Measurements from ENCODE around the gene IPPK.
"Not testable (repeated sequence)": the region's sequence is repeated elsewhere in the genome, so short reads cannot be mapped to it uniquely, and the experiment has no call there.

The IPPK gene

DNA sequence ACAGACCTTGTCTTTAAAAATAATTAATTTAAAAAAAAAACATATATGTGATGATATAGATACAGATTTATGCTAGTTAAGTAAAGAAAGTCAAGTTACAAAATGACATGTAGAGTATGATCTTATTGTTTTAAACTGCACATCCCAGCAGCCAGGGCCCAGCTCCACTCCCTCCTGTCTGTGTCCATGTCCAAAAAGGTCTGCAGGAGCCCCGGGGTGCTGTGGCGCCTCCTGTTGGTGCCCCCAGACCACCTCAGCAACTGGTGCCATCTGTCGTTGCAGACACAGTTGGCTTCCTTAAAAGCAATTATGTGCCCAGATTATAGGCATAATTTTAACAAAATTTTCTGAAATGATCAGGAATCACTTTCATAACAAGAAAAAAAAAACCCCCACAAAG lies 33.3 kb downstream of the IPPK start:
- no peak for DNase-seq

DNA sequence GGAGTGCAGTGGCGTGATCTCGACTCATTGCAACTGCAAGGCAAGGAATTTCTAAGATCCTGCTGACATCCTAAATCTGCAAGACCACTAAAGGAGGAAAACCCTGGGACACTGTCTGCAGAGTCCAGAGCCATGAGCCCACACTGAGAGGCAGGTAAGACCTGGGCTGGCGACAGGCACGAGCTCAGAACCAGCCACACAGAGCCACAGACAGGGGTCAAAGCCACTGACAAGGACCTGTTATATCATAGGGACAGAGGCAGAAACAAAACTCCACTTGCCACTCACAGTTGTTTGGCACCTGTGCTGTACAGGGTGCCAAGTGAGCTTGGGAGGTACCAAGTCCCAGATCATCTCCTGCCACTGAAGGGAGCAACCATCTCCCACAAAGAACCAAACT lies 34.2 kb downstream of the IPPK start:
- no peak for DNase-seq

DNA sequence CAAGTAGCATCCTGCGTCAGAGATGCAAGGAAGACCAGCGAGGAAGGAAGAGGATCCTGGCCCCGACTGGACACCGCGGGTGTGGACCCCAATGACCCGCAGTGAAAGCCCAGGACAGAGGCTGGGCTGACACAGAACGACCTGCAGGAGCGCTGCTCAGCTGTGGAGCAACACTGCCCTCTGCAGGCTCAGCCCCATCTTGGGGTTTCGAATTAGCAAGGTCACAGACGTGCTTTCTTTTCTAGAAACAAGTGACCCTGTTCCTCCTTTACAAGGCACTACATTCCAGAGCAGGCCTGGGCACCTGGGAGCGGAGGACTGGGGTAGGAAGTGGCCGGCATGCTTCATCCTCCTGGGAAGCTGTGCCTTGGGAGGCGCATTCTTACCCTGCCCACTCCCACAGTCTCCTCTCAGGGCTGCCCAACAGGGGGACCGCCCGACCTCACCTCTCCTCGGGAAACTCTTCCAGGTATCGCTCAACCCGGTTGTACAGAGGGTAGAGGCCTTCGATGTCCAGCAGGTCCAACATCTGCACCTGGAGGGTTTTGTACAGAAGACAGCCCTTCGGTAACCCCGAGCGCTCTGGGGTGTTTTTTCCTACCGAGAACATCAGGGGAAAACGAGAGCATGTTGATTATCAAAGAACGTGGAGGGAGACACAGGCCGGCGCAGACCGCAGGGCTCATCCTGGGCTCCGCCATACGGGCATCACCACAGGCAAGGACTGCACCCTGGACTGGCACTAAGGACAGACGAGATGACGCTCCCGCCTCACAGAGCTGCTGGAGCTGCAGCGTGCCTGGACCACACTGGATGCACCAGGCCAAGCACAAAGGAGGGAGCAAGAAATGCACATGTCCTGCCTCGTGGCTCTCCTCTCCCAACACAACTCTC lies 35.0 kb downstream of the IPPK start:
- peak; percentile 11 for DNase-seq

DNA sequence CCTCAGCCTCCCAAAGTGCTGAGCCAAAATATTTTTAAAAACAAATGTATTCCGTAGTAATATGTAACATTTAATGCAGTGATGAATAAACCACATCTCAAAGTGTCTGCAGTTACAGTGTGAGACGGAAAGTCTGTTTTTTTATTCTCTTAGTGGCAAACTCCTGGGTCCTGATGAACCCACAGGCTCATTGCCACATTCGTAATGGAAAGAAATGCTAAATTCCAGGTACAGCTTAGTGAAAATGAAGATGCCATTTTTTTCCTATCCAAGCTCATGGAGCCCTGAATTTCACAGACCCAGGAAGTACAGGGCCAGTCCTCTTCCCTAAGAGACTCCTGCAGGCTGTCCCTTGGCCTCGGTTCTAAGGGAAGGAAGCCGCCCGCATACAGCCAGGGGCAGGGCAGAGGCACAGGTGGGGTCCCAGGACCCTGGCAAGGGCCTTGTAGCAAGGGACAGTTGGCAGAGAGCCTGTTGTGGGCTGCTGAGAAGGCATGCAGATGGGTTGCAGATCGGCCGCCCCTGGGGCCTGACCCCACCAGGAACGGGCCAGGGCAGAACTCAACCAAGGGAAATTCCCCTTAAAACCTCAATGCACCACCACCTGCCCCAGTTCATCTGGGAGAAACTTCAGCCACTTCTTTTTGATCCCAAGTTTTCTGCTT lies 36.2 kb downstream of the IPPK start:
- no peak for DNase-seq

DNA sequence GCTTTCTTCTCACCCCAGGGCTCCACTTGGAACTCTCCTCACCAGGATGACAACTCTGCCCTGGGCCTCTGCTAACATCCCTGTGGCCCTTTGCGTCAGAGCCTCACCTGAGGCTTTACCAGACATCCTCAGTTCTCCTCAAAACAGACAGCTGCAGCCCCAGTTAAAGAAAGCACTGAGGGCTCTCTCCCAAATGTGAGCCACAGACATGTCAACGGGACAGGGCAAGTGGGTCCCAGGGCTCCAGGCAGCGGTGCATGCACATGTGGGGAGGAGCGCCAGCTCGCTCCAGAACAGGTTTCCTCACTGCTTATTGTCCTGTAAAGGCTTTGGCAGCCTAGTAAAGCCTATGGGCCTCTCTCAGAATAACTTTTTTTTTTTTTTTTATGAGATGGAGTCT lies 37.3 kb downstream of the IPPK start:
- no peak for DNase-seq

DNA sequence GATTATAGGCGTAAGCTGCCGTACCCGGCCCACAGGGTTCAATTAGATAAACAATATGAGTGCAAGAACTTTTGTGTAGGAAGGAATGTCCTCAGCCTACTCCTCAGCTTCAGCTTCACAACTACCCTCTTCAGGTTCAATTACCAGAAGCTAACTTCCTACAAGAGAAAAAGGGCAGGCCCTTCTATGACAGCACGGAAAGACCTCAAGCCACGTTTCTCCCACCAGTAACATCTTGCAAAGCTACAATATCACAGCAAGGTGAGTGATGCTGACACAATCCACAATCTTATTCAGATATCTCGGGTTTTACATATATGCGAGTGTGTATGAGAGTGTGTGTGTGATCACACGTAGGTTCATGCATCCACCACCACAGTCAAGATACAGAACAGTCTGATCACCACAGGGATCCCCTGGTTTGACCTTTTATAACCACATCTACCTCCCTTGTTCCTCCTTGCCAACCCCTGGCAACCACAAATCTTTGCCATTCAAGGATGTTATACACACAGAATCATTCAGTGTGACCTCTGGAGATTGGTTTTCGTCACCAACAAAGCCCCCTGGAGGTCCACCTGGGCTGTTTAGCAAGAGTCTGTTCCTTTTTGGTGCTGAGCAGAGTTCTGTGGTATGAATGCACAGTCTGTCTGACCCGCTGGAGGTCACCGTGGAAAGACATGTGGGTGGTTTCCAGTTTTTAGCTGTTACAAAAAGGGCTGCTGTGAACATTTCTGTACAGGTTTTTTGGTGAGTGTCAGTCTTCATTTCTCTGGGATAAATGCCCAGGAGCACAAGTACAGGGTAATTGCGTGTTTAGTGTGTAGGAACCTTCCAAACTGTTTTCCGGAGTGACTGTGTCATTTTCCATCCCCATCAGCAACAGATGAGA lies 38.2 kb downstream of the IPPK start:
- no peak for DNase-seq

DNA sequence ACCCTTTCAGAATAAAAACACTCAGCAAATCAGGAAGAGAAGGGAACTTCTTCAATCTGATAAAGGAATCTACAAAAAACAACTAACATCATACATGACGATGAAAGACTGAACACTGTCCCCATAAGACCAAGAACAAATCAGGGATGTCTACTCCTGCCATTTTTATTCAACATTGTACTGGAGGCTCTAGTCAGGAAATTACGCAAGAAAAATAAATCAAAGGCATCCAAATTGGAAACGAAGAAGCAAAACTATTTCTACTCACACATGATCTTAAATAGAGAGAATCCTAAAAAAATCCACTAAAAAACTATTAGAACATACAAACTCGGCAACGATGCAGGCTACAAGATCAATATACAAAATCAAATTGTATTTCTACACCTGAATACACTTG lies 42.3 kb downstream of the IPPK start:
- DNase-seq = no peak

DNA sequence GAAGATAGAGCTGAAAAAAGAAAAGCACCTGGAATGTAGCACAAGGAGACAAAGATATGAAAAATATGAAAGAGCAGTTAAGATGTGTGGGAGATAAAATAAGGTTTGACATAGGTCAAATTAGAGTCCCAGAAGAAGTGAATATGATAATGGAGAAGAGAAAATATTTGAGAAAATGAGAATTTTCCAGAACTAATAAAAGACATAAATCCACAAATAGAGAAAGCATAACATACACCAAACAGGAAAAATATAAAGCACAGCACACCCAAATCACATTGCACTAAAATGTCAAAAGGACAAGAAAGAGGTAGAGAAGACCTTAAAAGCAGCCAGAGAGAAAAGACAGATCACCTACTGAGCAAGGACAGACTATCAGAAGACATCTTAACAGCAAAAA lies 43.4 kb downstream of the IPPK start:
- DNase-seq = no peak

DNA sequence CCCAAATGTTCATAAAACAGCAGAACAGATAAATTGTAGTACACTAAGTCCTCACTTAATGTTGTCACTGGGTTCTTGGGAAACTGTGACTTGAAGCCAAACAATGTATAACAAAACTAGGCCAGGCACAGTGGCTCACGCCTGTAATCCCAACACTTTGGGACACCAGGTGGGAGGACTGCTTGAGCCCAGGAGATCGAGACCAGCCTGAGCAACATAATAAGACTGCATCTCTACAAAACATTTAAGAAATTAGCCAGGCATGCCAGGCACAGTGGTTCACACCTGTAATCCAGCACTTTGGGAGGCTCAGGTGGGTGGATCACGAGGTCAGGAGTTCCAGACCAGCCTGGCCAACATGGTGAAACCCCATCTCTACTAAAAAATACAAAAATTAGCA lies 46.0 kb downstream of the IPPK start:
- DNase-seq = not testable (repeated sequence)

DNA sequence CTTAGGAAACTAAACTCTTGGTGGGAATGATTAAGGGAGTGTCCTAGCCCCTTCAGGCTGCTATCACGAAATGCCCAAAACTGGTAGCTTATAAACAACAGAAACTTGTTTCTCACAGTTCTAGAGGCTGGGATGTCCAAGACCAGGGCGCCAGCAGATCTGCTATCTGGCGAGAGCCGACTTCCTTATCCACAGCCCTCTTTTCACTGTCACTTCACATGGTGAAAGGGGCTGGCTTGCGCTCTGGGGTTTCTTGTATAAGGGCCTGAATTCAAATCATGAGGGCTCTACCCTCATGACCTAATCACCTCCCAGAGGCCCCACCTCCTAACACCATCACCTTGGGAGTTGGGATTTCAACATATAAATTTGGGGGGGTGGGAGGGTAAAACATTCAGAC lies 49.1 kb downstream of the IPPK start:
- no peak for DNase-seq

DNA sequence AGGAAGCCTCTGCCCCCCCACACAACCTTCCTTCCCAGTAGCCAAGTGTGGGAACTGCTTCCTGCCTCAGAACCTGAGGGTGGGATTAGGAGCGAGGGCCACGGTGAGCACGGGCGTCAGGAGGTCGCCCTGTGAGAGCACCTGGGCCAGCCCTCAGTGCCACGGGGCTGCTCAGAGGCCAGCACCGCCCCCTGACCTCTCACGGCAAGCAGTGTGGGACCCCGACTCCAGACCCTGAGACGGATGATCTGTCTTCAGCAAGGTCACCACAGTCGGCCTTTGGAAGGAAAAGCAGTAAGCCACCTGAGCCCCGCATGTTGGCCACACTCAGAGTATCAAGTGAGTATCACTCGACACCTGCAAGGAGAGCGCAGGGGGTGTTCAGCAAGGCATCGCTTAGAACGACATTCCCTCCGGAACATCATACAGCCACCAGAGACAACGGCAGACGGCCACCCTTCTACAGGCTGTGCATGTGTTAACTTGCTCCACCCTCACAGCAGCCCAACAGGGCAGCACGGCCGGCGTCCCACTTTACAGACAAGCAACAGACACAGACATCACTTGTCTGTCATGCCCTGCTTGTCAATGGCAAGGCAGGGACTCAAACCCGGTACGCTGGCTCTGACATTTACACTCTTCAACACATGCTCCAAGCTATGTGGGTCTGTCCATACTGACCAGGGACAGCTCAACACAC lies 50.2 kb downstream of the IPPK start:
- DNase-seq = no peak

DNA sequence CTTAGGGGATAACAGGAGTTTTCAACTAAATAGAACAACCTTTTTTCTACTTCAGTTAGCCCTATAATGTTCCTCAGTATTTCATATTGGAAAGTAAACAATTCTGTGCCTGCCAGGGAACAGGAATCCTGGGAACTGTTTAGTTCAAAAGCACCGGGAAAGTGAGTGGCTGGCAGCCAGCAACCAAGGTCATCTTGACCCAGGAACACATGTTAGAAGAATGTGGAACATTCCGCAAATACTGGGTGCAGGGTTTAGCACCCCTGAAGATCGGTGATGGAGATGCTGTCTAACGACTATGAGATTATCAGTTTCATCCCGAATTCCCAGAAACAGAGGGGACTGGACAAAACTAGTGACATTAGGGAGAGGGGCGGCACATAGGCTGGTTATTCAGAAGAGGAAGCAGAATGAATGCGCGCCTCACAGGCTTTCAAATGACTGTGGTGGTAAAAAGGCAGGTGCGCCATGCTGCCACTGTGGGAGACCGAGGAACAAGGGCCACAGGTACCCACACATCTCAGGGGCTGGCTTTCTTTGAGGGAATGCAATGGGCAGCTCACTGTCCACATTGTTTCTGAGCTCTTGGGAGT lies 51.2 kb downstream of the IPPK start:
- DNase-seq = no peak

DNA sequence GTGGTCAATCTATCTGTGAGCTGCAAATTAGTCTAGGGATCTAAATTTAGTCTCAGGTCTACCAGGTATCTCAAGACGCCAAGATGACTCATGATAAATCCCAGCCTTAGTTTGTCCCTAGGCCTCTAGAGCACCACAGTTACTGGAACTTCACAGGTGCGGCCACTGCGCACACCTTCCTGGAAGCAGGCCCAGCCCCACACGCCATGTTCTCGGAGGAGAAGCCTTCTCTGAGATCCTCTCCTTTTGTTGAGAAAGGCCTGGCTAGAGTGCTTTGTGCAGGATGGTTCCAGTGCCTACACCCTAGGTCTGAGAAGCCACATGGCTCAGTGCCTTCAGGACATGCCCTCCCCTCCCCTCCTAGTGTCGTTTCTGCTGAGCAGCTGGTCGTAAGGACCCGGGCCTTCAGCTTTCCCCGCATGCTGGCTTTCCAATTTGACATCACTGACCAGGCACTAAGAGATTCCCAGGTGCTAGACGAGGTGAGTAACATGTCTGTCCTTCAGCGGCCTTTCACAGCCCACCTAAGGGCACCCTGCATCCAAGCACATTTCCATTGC lies 51.9 kb downstream of the IPPK start:
- DNase-seq = no peak

DNA sequence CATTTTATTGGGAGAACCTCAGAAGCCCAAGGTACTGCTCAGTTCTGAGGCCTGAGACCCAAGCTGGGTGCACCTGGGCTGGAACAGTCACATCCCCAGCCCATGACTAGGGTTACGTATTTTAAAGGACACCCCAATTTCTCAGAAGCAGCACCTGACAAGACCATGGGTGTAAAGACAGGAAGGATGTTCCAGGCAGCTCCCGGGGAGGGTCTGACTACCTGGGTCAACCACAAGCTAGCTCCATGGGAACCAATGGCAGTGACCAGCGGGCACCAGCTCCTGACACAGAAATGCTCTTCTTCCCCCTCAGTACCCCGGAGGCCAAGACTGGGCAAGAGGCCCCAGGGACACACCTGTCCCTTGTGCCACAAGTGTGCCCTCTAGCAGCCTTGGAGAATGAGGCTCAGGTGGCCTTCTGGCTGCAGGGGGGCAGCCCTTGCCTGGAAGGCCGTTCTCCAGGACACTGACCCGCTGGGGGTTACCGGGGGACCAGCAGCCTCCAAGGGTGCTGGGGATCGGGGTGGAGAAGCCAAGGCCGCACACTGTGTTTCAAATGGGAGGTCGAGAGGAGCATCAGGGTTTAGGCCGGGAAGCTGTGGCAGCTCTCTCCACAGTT lies 52.6 kb downstream of the IPPK start:
- no peak for DNase-seq

DNA sequence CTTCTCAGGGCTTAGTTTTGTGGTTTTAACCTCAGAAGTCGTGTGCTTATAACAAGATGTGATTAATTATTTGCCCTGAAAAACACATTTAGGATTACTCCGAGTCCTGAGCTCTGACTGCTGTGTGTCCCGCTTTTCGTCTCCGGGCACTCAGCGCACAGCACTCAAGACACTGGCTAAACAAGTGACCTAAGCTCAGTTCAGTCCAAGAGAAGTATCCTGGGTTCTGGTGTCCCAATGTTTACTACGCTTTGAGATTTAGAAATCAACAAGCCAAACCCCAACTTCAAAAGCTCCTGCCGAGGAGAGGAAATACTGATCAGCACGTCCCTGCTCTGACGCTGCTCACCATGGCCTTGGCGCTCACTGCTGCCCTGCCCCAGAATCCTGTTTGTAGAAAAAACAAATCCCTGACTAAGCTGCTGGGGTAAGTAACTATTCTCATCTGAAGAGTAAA lies 53.2 kb downstream of the IPPK start:
- no peak for DNase-seq

DNA sequence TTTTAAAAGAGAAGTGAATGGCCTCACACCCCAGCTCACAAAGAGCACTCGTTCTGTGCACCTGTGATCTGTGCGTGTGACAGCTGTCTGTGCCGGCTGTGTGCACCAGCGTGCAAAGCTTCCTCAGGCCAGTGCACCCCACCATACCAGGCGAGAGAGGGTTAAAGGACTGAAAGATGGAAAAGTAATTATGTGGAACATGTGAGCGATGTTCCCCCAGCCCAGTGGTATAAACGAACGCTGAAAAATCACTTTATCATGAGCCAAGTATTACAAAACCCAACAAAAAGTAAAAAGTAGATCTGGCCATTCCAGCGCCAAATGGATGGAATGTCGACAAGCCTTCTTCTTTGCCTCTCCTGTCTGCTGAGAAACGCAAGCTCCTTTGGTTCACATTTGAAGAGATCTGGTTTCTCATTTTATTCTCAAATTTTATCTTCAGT lies 53.7 kb downstream of the IPPK start:
- no peak for DNase-seq

DNA sequence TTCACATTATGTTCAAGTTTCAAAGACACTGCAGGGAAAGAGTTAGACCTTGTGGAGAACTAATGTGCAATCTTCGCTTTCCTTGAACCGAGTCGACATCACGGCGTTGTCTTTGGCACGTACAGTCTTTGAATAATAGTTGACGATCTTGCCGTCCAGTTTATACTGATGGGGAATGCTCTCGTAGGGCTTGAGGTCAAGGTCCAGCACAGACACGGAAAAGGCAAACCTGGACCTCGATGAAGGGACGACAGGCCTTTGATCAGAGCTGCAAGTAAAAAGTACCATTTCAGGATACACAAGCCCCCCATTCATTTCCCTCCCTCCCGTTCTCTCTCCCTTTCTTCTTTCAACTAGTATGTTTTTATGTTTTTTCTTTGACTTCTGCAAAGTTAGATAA lies 54.1 kb downstream of the IPPK start:
- DNase-seq = no peak

DNA sequence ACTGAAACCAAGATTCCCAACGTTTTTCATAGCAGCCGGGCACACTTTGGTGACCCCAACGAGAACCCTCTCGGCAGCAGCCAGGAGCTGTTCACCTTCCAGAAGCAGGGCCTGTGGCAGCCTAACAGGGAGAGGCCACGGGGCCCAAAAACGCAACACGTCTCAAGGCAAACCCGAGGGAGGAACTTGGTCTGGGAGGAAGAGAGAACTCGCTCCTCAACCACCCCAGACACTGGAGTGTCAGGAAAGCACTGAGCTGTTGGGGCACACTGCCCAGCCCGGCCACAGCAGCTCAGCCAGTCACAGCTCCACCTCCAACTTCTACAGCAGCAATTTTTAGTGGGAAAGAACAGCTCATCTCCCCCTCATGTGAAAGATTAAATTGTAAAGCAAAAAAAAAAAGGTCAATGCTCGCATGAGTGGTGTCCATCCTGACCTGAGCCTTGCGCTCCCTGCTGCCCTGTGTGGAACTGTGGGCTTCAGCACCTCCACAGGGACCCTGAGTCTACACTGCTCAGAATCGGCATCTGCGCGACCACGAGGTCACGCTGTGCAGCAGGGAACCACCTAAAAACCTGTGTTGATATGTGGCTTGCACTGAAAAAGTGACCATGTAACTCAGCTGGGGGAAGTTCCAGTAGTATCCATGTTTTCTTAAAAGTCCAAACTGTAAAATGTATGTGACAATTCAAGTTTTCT lies 55.0 kb downstream of the IPPK start:
- DNase-seq = no peak

DNA sequence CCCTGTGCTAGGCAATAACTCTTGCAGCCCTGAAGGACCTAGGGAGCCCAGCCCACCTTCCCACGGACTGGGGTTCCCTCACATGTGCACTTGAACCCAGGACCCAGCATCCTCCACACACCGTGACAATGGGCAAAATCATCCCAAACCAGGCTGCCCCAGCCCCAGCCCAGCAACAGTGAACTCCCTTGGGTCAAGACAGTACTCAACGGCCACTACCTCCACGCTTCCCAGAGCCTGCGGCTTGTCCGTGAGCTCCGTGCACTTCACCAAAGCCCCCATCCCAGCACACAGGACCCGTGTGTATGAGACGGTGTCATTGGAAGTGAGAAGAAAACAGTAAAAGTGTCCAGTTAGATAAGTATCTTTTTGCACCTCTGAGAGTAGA lies 55.8 kb downstream of the IPPK start:
- DNase-seq = no peak

DNA sequence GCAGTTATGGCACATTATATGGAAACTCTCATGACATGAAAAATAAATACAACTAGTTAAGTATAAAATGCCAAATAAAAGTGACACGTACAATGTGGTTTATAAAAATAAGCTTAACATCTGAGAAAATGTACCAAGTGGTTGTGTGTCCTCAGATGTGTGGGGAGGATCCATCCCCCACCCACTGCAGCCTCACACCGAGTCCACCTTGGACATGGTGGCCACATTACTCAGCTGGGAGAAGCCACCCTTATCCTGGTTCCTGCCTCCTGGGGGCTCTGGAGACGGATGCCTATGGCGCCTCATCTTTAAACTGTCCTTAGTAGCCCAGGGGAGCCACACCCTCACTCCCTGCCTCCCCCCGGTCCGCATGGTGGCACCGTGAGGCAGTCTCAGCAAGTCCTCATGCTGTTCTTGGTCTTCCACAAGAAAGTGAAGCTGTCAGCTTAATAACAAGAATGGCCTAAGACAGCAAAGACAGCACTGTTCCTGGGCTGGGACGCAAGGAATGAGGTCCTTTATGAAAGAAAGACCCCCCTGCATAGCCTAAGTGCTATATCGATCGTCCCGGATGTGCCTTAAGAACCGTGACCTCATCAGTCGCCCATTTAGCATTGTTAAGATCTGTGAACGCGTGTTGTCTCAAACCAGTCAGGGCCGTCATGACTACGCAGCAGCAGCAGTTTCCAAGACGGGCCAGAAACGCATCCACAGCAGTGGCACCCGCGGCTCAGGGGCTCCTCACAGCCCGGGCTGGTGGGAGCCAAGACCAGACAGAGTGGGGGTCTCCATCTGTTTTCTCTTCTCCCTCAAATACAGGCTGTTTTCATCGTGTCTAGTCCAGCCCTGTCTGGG lies 56.4 kb downstream of the IPPK start:
- DNase-seq = no peak
